Testis (tissue), 2 donors: Measurements from ENCODE around the gene NLRP3.

Experiments used
- POLR2A ChIP-seq: fragments of 450-650 bp; IDR thresholded peaks from one replicate; pipeline ENCODE4 v1.6.1; 2017; ENCODE audit warnings: antibody characterized with exemption, mild to moderate bottlenecking, moderate library complexity
- TF ChIP-seq, protein P1 (sequence below), 3 experiments: fragments of 450-650 bp in 2 of 3; fragments of 200-600 bp in 1 of 3; sonication (generic) in 1 of 3; IDR thresholded peaks; one replicate each; pipeline ENCODE4 v1.5.1; 2016 to 2019; ENCODE audit warnings: antibody characterized with exemption in 3 of 3, mild to moderate bottlenecking in 2 of 3, moderate library complexity in 1 of 3

DNA sequence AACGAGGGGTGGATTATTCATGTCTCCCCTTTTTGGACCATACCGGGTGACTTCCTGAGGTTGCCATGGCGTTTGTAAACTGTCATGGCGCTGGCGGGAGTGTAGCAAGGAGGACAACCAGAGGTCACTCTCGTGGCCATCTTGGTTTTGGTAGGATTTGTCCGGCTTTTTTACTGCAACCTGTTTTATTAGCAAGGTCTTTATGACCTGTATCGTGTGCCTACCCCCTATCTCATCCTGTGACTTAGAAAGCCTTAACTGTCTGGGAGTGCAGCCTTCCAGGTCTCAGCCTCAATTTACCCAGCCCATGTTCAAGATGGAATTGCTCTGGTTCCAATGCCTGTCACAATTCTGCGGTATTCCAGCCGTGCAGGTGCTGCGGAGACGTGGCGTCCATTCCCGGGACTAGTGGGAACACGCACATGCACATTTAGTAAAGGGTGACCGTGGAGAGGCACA, 44.1 kb upstream of the NLRP3 start:
- TF ChIP-seq, protein P1, sequence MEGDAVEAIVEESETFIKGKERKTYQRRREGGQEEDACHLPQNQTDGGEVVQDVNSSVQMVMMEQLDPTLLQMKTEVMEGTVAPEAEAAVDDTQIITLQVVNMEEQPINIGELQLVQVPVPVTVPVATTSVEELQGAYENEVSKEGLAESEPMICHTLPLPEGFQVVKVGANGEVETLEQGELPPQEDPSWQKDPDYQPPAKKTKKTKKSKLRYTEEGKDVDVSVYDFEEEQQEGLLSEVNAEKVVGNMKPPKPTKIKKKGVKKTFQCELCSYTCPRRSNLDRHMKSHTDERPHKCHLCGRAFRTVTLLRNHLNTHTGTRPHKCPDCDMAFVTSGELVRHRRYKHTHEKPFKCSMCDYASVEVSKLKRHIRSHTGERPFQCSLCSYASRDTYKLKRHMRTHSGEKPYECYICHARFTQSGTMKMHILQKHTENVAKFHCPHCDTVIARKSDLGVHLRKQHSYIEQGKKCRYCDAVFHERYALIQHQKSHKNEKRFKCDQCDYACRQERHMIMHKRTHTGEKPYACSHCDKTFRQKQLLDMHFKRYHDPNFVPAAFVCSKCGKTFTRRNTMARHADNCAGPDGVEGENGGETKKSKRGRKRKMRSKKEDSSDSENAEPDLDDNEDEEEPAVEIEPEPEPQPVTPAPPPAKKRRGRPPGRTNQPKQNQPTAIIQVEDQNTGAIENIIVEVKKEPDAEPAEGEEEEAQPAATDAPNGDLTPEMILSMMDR (IDR thresholded peaks at IDR 0.05), result no peak
- no peak for TF ChIP-seq POLR2A
